Neural crest cell (in vitro differentiated cells): Measurements from ENCODE around the gene DNAAF9. TPM values are rescaled to one million over a fixed set of nuclear protein-coding genes. Genes with fewer than 3 reads are reported as not detected.
A peak's percentile ranks its signal among the peaks of the same experiment; 100 is the strongest.

Experiments used
- DNase-seq: peaks from one replicate; pipeline ENCODE4 v3.0.0; 2021; ENCODE audit warnings: low read depth, mixed read lengths, low spot score
- H3K27ac Mint-ChIP-seq: one replicate; pipeline ENCODE4 v1.8.0; 2021; ENCODE audit warnings: mild to moderate bottlenecking, mixed read lengths; ENCODE audit not compliant: unreplicated experiment
- H3K27me3 Mint-ChIP-seq: 2 replicates; pipeline ENCODE4 v1.8.0; 2021; ENCODE audit warnings: low read depth, mild to moderate bottlenecking, mixed read lengths
- H3K36me3 Mint-ChIP-seq: 2 replicates; pipeline ENCODE4 v1.8.0; 2021; ENCODE audit warnings: low read depth, mild to moderate bottlenecking, mixed read lengths
- H3K4me1 Mint-ChIP-seq: 2 replicates; pipeline ENCODE4 v1.8.0; 2021; ENCODE audit warnings: mixed read lengths
- H3K4me3 Mint-ChIP-seq: one replicate; pipeline ENCODE4 v1.8.0; 2021; ENCODE audit warnings: mild to moderate bottlenecking, mixed read lengths
- H3K9me3 Mint-ChIP-seq: 2 replicates; pipeline ENCODE4 v1.8.0; 2021; ENCODE audit warnings: mixed read lengths
- CTCF ChIP-seq: fragments of 200-600 bp; sonication (generic); conservative IDR thresholded peaks from 2 replicates; pipeline ENCODE4 v1.5.0; 2021; ENCODE audit warnings: antibody characterized with exemption, mild to moderate bottlenecking
- long read RNA-seq: library from polyadenylated mRNA; unstranded; transcript quantifications from one replicate; pipeline ENCODE4 v2.0.0, GENCODE V29; 2020
- total RNA-seq: library from RNA; stranded (reverse); gene quantifications from 2 replicates; pipeline ENCODE4 v1.2.1, GENCODE V29; 2021

DNAAF9 gene
- 13.2 and 13.5 TPM in 2 replicates for total RNA-seq
- long read RNA-seq, full-length matches to known transcripts = 2 of 18 reads
- long read RNA-seq, partial matches to known transcripts = 8 of 18 reads
- long read RNA-seq, other reads (novel, unspliced or antisense) = 8 of 18 reads

- Mint-ChIP-seq H3K27me3 (peaks cover 11% of the 10 kb centered on the region), H3K36me3 (no peaks in the 10 kb centered on the region), H3K9me3 (peaks cover 3% of the 10 kb centered on the region), H3K4me3 (peak within 1 kb of the TSS; percentile 94), H3K27ac (peak within 1 kb of the TSS; percentile 92), H3K4me1 (peaks cover 28% of the 10 kb centered on the region)
- TF ChIP-seq CTCF = peak; percentile 68
- DNase-seq = peak; percentile 64
These were observed at the start of gene DNAAF9 for GRCh38 chr20:3407040-3407770. DNAAF9 (minus strand) TSS chr20:3407669; CDS start chr20:3407557, 112 bp downstream.

GRCh38 chr20:3456648-3457047 is 49.2 kb upstream of the DNAAF9 start:
- peaks cover 17% of the 10 kb centered on the region for H3K4me1 Mint-ChIP-seq
- no peak overlapping the region for H3K27ac Mint-ChIP-seq
- H3K4me3 Mint-ChIP-seq = no peak overlapping the region
- DNase-seq = no peak
- TF ChIP-seq CTCF = no peak
- H3K27me3 Mint-ChIP-seq = no peaks in the 10 kb centered on the region
- H3K9me3 Mint-ChIP-seq = no peaks in the 10 kb centered on the region
- no peaks in the 10 kb centered on the region for H3K36me3 Mint-ChIP-seq

GRCh38 chr20:3454831-3455230 is 47.4 kb upstream of the DNAAF9 start:
- no peaks in the 10 kb centered on the region for H3K9me3 Mint-ChIP-seq
- peaks cover 14% of the 10 kb centered on the region for H3K4me1 Mint-ChIP-seq
- no peak for DNase-seq
- TF ChIP-seq CTCF = no peak
- H3K27me3 Mint-ChIP-seq = no peaks in the 10 kb centered on the region
- no peaks in the 10 kb centered on the region for H3K36me3 Mint-ChIP-seq
- no peak overlapping the region for H3K27ac Mint-ChIP-seq
- no peak overlapping the region for H3K4me3 Mint-ChIP-seq

GRCh38 chr20:3452690-3453089 is 45.2 kb upstream of the DNAAF9 start:
- Mint-ChIP-seq H3K4me1 (peaks cover 14% of the 10 kb centered on the region), H3K36me3 (no peaks in the 10 kb centered on the region), H3K4me3 (no peak overlapping the region), H3K27me3 (no peaks in the 10 kb centered on the region), H3K27ac (no peak overlapping the region), H3K9me3 (no peaks in the 10 kb centered on the region)
- TF ChIP-seq CTCF = no peak
- DNase-seq = no peak

- H3K4me3 Mint-ChIP-seq = no peak overlapping the region
- H3K9me3 Mint-ChIP-seq = no peaks in the 10 kb centered on the region
- H3K27ac Mint-ChIP-seq = no peak overlapping the region
- DNase-seq = no peak
- TF ChIP-seq CTCF = no peak
- H3K36me3 Mint-ChIP-seq = no peaks in the 10 kb centered on the region
- H3K4me1 Mint-ChIP-seq = peaks cover 14% of the 10 kb centered on the region
- H3K27me3 Mint-ChIP-seq = no peaks in the 10 kb centered on the region
These were observed 44.7 kb upstream of the DNAAF9 start for GRCh38 chr20:3452136-3452535.
